Measurements from ENCODE around the gene VPS51. TPM values are rescaled to one million over a fixed set of nuclear protein-coding genes. Genes with fewer than 3 reads are reported as not detected.

VPS51 gene
- total RNA-seq, 1 donor from 2014 or later: 41.4 TPM

- no peak for TF ChIP-seq EZH2 (IDR thresholded peaks at IDR 0.05; ENCODE audit: insufficient read depth, low read length)
- no peak for TF ChIP-seq CTCF (IDR thresholded peaks at IDR 0.05; ENCODE audit: insufficient read depth, low read depth, low read length)
- Histone ChIP-seq H3K9me3 (ENCODE audit: insufficient read depth, low read depth, low read length) (no peaks in the 10 kb centered on the region), H3K4me3 (ENCODE audit: insufficient read depth, low read depth, low read length) (no peak overlapping the region), H3K36me3 (ENCODE audit: insufficient read depth, low read length) (no peaks in the 10 kb centered on the region), H4K20me1 (ENCODE audit: insufficient read depth, low read length) (no peaks in the 10 kb centered on the region), H3K9ac (ENCODE audit: low read length) (no peak overlapping the region), H3K27me3 (ENCODE audit: insufficient read depth, low read length) (no peaks in the 10 kb centered on the region), H3K4me2 (ENCODE audit: low read length) (no peak overlapping the region), H2AFZ (ENCODE audit: low read depth, low read length) (no peak overlapping the region), H3K79me2 (ENCODE audit: insufficient read depth, low read length) (no peaks in the 10 kb centered on the region), H3K27ac (ENCODE audit: low read depth, low read length) (no peak overlapping the region), H3K4me1 (ENCODE audit: insufficient read depth, low read length) (no peaks in the 10 kb centered on the region)
- no peak overlapping the region for H3K27ac Mint-ChIP-seq (ENCODE audit: unreplicated experiment)
- DNase-seq (ENCODE audit: low read depth) (no peak), FAIRE-seq (no peak)
- H3K9me3 Mint-ChIP-seq (ENCODE audit: unreplicated experiment): no peaks in the 10 kb centered on the region
- H3K4me3 Mint-ChIP-seq (ENCODE audit: unreplicated experiment): no peak overlapping the region
- H3K36me3 Mint-ChIP-seq (ENCODE audit: low read depth, unreplicated experiment): no peaks in the 10 kb centered on the region
- H3K27me3 Mint-ChIP-seq (ENCODE audit: low read depth, unreplicated experiment): peaks cover 19% of the 10 kb centered on the region
- peaks cover 9% of the 10 kb centered on the region for H3K4me1 Mint-ChIP-seq (ENCODE audit: low read depth, unreplicated experiment)
Measured at GRCh38 chr11:65064847-65065240, 31.2 kb upstream of the VPS51 start.

- DNase-seq (ENCODE audit: low read depth) (no peak), FAIRE-seq (no peak)
- Histone ChIP-seq H3K36me3 (ENCODE audit: insufficient read depth, low read length) (no peaks in the 10 kb centered on the region), H4K20me1 (ENCODE audit: insufficient read depth, low read length) (no peaks in the 10 kb centered on the region), H3K27me3 (ENCODE audit: insufficient read depth, low read length) (no peaks in the 10 kb centered on the region), H3K27ac (ENCODE audit: low read depth, low read length) (no peak overlapping the region), H3K4me2 (ENCODE audit: low read length) (no peak overlapping the region), H3K4me3 (ENCODE audit: insufficient read depth, low read depth, low read length) (no peak overlapping the region), H3K4me1 (ENCODE audit: insufficient read depth, low read length) (no peaks in the 10 kb centered on the region), H3K9me3 (ENCODE audit: insufficient read depth, low read depth, low read length) (no peaks in the 10 kb centered on the region), H3K9ac (ENCODE audit: low read length) (no peak overlapping the region), H3K79me2 (ENCODE audit: insufficient read depth, low read length) (no peaks in the 10 kb centered on the region), H2AFZ (ENCODE audit: low read depth, low read length) (no peak overlapping the region)
- TF ChIP-seq EZH2 (IDR thresholded peaks at IDR 0.05; ENCODE audit: insufficient read depth, low read length) (no peak), CTCF (IDR thresholded peaks at IDR 0.05; ENCODE audit: insufficient read depth, low read depth, low read length) (no peak)
- H3K36me3 Mint-ChIP-seq (ENCODE audit: low read depth, unreplicated experiment): no peaks in the 10 kb centered on the region
- H3K4me3 Mint-ChIP-seq (ENCODE audit: unreplicated experiment): no peak overlapping the region
- H3K9me3 Mint-ChIP-seq (ENCODE audit: unreplicated experiment): no peaks in the 10 kb centered on the region
- peaks cover 2% of the 10 kb centered on the region for H3K4me1 Mint-ChIP-seq (ENCODE audit: low read depth, unreplicated experiment)
- no peak overlapping the region for H3K27ac Mint-ChIP-seq (ENCODE audit: unreplicated experiment)
- H3K27me3 Mint-ChIP-seq (ENCODE audit: low read depth, unreplicated experiment): peaks cover 16% of the 10 kb centered on the region
Measured at GRCh38 chr11:65065851-65066250, 30.2 kb upstream of the VPS51 start.

- Mint-ChIP-seq H3K9me3 (ENCODE audit: unreplicated experiment) (no peaks in the 10 kb centered on the region), H3K27me3 (ENCODE audit: low read depth, unreplicated experiment) (peaks cover 14% of the 10 kb centered on the region), H3K4me1 (ENCODE audit: low read depth, unreplicated experiment) (no peaks in the 10 kb centered on the region), H3K27ac (ENCODE audit: unreplicated experiment) (no peak overlapping the region), H3K4me3 (ENCODE audit: unreplicated experiment) (no peak overlapping the region), H3K36me3 (ENCODE audit: low read depth, unreplicated experiment) (no peaks in the 10 kb centered on the region)
- no peaks in the 10 kb centered on the region for H4K20me1 ChIP-seq (ENCODE audit: insufficient read depth, low read length)
- FAIRE-seq: no peak
- H3K4me2 ChIP-seq (ENCODE audit: low read length): no peak overlapping the region
- no peaks in the 10 kb centered on the region for H3K27me3 ChIP-seq (ENCODE audit: insufficient read depth, low read length)
- H3K4me3 ChIP-seq (ENCODE audit: insufficient read depth, low read depth, low read length): no peak overlapping the region
- no peaks in the 10 kb centered on the region for H3K9me3 ChIP-seq (ENCODE audit: insufficient read depth, low read depth, low read length)
- DNase-seq (ENCODE audit: low read depth): no peak
- H3K27ac ChIP-seq (ENCODE audit: low read depth, low read length): no peak overlapping the region
- H3K79me2 ChIP-seq (ENCODE audit: insufficient read depth, low read length): no peaks in the 10 kb centered on the region
- no peak overlapping the region for H3K9ac ChIP-seq (ENCODE audit: low read length)
- TF ChIP-seq CTCF (IDR thresholded peaks at IDR 0.05; ENCODE audit: insufficient read depth, low read depth, low read length) (no peak), EZH2 (IDR thresholded peaks at IDR 0.05; ENCODE audit: insufficient read depth, low read length) (no peak)
- H3K36me3 ChIP-seq (ENCODE audit: insufficient read depth, low read length): no peaks in the 10 kb centered on the region
- H2AFZ ChIP-seq (ENCODE audit: low read depth, low read length): no peak overlapping the region
- no peaks in the 10 kb centered on the region for H3K4me1 ChIP-seq (ENCODE audit: insufficient read depth, low read length)
Measured at GRCh38 chr11:65066315-65066714, 29.7 kb upstream of the VPS51 start.
